ENCODE results near the gene MAP6. TPM values are rescaled to one million over a fixed set of nuclear protein-coding genes. Genes with fewer than 3 reads are reported as not detected.

Gene MAP6
- polyA plus RNA-seq, 1 donor (not counting 4 experiments of a cell fraction or from before 2014, with no cell fraction given) = 1.7 TPM

- no peak overlapping the region for H3K4me3 ChIP-seq (ENCODE audit: control insufficient read depth in 2 of 3, extremely low read depth in 1 of 3, insufficient read depth in 2 of 3, low read depth in 1 of 3, low read length in 3 of 3)
- FAIRE-seq (no peak), DNase-seq (ENCODE audit: low read depth, low spot score) (no peak)
- no peak for TF ChIP-seq EZH2 (IDR thresholded peaks at IDR 0.05; ENCODE audit: low read length)
- TF ChIP-seq, protein P1, sequence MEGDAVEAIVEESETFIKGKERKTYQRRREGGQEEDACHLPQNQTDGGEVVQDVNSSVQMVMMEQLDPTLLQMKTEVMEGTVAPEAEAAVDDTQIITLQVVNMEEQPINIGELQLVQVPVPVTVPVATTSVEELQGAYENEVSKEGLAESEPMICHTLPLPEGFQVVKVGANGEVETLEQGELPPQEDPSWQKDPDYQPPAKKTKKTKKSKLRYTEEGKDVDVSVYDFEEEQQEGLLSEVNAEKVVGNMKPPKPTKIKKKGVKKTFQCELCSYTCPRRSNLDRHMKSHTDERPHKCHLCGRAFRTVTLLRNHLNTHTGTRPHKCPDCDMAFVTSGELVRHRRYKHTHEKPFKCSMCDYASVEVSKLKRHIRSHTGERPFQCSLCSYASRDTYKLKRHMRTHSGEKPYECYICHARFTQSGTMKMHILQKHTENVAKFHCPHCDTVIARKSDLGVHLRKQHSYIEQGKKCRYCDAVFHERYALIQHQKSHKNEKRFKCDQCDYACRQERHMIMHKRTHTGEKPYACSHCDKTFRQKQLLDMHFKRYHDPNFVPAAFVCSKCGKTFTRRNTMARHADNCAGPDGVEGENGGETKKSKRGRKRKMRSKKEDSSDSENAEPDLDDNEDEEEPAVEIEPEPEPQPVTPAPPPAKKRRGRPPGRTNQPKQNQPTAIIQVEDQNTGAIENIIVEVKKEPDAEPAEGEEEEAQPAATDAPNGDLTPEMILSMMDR (optimal IDR thresholded peaks at IDR 0.05 in 1 of 3, IDR thresholded peaks at IDR 0.05 in 1 of 3, conservative IDR thresholded peaks at IDR 0.05 in 1 of 3; ENCODE audit: extremely low read depth in 1 of 3, insufficient read depth in 2 of 3, low read length in 3 of 3) = no peak
- H3K9me1 ChIP-seq (ENCODE audit: control insufficient read depth, extremely low read depth, insufficient read depth, low read length) = no peaks in the 10 kb centered on the region
- dilution Hi-C loops (cut with MboI; ENCODE audit: extremely low pct_ligation_motif_present, low sequenced_read_pairs) = no loop called here
- H3K36me3 ChIP-seq (ENCODE audit: control insufficient read depth in 2 of 2, extremely low read depth in 1 of 2, insufficient read depth in 2 of 2, low read length in 2 of 2) = no peaks in the 10 kb centered on the region
- H3K27me3 ChIP-seq (ENCODE audit: control insufficient read depth, extremely low read depth, insufficient read depth, low read length) = no peaks in the 10 kb centered on the region
- H3K9me3 ChIP-seq (ENCODE audit: control insufficient read depth, low read depth, low read length) = no peaks in the 10 kb centered on the region
- H2AFZ ChIP-seq (ENCODE audit: control insufficient read depth, low read length) = no peak overlapping the region
- H3K4me2 ChIP-seq (ENCODE audit: control insufficient read depth, extremely low read depth, insufficient read depth, low read depth, low read length) = no peak overlapping the region
- no peaks in the 10 kb centered on the region for H4K20me1 ChIP-seq (ENCODE audit: control insufficient read depth, extremely low read depth, insufficient read depth, low read length)
- no peak overlapping the region for H3K9ac ChIP-seq (ENCODE audit: control insufficient read depth, extremely low read depth, insufficient read depth, low read length)
- no peak overlapping the region for H3K27ac ChIP-seq (ENCODE audit: control insufficient read depth, insufficient read depth, low read length)
- no peaks in the 10 kb centered on the region for H3K79me2 ChIP-seq (ENCODE audit: control insufficient read depth, insufficient read depth, low read length)
- H3K4me1 ChIP-seq (ENCODE audit: control insufficient read depth, extremely low read depth, insufficient read depth, low read length) = peaks cover 12% of the 10 kb centered on the region
Observed at GRCh38 chr11:75598900-75599299, 69.9 kb downstream of the MAP6 start.

DNA sequence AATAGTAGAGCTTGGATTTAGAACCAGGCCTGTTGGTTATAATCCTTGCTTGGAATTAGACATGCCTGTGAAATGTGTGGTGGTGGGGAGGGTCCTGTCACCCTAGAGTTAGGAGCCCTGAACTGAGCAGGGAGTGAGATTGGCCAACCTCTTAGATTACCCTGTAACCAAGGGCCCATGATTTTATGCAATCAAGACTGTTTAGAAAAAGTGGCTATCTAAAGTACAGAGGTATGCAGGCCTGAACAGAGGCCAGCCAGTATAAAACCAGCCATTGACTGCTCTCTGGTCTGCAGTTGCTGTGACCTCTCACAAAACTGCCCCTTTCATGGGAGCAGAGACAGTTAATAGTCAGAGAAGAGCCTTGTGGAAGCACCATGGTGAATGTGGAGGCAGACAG lies 70.6 kb downstream of the MAP6 start:
- DNase-seq (ENCODE audit: low read depth, low spot score) (no peak), FAIRE-seq (no peak)
- Histone ChIP-seq H2AFZ (ENCODE audit: control insufficient read depth, low read length) (no peak overlapping the region), H3K79me2 (ENCODE audit: control insufficient read depth, insufficient read depth, low read length) (no peaks in the 10 kb centered on the region), H4K20me1 (ENCODE audit: control insufficient read depth, extremely low read depth, insufficient read depth, low read length) (no peaks in the 10 kb centered on the region), H3K9me3 (ENCODE audit: control insufficient read depth, low read depth, low read length) (no peaks in the 10 kb centered on the region), H3K27ac (ENCODE audit: control insufficient read depth, insufficient read depth, low read length) (no peak overlapping the region), H3K27me3 (ENCODE audit: control insufficient read depth, extremely low read depth, insufficient read depth, low read length) (no peaks in the 10 kb centered on the region), H3K9me1 (ENCODE audit: control insufficient read depth, extremely low read depth, insufficient read depth, low read length) (no peaks in the 10 kb centered on the region), H3K36me3 (ENCODE audit: control insufficient read depth in 2 of 2, extremely low read depth in 1 of 2, insufficient read depth in 2 of 2, low read length in 2 of 2) (no peaks in the 10 kb centered on the region), H3K4me1 (ENCODE audit: control insufficient read depth, extremely low read depth, insufficient read depth, low read length) (peaks cover 5% of the 10 kb centered on the region), H3K4me2 (ENCODE audit: control insufficient read depth, extremely low read depth, insufficient read depth, low read depth, low read length) (no peak overlapping the region), H3K9ac (ENCODE audit: control insufficient read depth, extremely low read depth, insufficient read depth, low read length) (no peak overlapping the region), H3K4me3 (ENCODE audit: control insufficient read depth in 2 of 3, extremely low read depth in 1 of 3, insufficient read depth in 2 of 3, low read depth in 1 of 3, low read length in 3 of 3) (no peak overlapping the region)
- dilution Hi-C loops (cut with MboI; ENCODE audit: extremely low pct_ligation_motif_present, low sequenced_read_pairs) = no loop called here
- no peak for TF ChIP-seq EZH2 (IDR thresholded peaks at IDR 0.05; ENCODE audit: low read length)
- TF ChIP-seq, protein P1 (optimal IDR thresholded peaks at IDR 0.05 in 1 of 3, IDR thresholded peaks at IDR 0.05 in 1 of 3, conservative IDR thresholded peaks at IDR 0.05 in 1 of 3; ENCODE audit: extremely low read depth in 1 of 3, insufficient read depth in 2 of 3, low read length in 3 of 3) = no peak

All from keratinocyte (primary cell).